NAMALWA (cell line): ENCODE measurements around the gene CILP2.
A peak's percentile ranks its signal among the peaks of the same experiment; 100 is the strongest.

Source experiments
- DNase-seq: peaks from one replicate; pipeline ENCODE4 v3.0.0-alpha.2; 2015; ENCODE audit warnings: low spot score

The CILP2 gene

DNA sequence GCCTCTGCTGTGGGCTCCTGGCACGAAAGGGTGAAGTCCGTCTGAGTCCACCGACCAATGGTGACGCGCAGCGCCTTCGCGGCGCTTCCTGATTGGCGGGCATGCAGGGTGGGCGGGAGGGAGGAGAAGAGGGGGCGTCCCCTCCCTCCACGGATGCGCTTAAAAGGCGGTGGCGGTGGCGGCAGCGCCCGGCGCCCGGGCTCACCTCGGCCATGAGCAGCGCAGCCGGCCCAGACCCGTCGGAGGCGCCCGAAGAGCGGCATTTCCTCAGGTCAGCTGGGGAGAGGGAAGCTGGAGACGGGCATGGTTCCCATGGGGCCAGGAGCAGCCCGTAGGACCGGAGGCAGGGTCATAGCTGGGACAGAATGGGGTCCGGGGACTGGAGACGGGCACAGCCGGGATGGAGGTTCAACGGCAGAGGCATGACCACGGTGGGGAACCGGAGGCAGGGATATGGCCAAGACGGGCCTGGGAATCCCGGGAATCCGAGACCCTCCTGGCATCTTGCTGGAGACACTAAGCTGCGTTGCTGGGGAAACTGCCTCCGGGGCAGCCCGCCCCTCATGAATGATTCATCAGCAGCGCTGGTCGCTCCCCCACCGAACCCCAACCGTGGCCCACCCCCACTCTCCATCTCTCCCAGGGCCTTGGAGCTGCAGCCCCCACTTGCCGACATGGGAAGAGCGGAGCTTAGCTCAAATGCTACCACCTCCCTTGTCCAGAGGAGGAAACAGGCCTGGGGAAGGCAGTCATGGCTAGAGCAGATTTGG lies 9.2 kb upstream of the CILP2 start, which contains the start of gene YJEFN3:
Gene YJEFN3, plus strand, starts transcription at position 191 of the 770 bp plus-strand sequence. Its CDS starts 22 bp downstream, at position 213.
- DNase-seq: no peak

DNA sequence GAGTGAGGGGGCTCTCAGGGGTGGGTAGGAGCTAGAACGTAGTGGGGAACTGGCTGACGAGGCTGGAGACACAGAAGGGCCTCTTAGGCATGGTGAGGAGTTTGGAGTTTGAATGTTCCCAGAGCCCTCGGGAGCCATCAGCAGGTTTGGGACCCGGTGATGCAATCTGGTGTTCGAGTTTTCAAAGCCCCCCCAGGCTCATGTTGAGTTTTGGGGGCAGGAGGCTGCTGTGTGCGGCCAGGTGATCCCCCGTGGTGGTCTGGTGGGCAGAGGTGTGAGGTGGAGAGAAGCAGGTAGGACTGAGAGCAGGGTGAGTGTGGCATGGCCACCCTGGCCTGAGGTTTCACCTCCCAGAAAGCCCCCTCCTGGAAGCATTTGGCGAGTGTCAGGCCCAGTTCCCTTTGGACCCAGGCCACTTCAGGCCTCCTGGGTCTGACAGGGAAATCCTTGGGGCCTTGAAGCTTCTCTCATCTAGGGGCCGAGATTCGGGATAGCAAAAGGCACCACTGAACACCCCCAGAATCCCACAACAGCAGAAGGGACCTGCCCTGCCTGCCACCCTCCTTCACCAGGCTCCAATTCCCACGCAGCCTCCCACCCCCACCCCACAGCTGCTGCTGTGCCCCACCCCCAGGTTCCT lies 8.2 kb upstream of the CILP2 start:
- DNase-seq: no peak

DNA sequence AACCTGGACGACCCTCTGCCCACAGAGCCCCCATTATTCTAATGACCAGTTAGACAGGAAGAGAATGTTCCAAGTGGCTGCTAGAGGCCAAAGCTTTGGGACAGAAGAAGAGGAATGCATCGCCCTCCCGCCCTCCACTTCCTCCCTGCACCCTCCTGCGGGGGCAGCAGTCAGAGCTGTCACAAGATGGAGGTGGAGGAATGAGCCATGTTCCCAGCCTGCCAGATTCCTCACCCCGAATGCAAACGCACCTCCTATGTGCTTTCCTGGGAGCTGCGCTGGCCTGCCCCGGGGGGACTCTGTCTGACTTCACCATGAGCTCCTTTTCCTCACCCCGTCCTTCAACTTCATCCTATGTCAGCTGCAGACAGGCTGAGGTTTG lies 7.7 kb upstream of the CILP2 start:
- no peak for DNase-seq

DNA sequence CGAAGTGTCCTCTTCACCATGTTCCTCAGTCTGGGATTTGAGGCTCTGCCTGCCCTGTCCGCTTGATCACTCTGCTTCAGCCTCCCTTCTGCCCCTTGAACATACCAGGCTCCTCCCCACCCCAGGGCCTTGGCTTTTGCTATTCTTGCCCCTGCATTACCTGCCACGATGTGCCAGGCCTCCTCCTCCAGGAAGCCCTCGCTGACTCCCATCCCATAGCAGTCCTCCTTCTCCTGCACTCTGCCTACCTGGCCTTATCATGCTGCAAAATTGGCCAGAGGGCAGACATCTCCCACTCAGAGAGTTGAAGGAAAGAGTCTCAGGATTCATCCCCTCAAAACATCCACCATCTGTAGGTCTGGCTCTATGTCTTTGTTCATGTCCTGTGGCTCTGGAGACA lies 7.2 kb upstream of the CILP2 start:
- no peak for DNase-seq

DNA sequence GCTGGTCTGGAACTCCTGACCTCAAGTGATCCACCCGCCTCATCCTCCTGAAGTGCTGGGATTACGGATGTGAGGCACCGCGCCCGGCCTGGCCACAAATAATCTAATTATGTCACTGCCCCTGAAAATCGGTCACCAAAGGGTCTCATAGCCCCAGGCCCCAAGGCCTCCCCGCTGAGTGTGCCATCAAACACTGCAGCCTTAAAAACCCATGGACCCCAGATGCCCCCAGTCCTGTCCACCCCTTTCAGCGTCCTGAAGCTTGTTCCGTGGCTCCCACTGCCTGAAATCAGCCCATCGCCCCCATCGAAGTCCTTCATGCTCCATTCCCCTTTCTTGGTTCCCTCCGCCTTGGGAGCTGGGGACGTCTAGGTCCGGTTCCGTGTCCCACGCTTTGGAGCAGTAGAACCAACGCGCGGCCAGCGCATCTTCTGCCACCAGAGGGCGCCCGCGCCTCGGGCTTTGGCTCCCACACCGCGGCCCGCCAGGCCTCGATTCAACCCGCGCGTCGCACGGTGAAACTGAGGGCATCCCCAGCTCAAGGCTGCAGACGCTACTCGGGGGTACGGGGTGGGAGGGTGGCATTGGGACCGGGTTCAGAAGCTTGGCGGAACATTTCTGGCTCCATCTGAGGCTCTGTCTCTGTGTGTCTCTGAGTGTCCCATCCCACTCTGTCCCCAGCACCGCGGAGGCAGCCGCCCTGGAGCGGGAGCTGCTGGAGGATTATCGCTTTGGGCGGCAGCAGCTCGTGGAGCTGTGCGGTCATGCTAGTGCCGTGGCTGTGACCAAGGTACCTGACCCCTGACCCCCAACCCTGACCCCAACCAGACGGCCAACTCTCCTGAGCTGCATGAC lies 5.9 kb upstream of the CILP2 start:
- DNase-seq: peak; percentile 85

DNA sequence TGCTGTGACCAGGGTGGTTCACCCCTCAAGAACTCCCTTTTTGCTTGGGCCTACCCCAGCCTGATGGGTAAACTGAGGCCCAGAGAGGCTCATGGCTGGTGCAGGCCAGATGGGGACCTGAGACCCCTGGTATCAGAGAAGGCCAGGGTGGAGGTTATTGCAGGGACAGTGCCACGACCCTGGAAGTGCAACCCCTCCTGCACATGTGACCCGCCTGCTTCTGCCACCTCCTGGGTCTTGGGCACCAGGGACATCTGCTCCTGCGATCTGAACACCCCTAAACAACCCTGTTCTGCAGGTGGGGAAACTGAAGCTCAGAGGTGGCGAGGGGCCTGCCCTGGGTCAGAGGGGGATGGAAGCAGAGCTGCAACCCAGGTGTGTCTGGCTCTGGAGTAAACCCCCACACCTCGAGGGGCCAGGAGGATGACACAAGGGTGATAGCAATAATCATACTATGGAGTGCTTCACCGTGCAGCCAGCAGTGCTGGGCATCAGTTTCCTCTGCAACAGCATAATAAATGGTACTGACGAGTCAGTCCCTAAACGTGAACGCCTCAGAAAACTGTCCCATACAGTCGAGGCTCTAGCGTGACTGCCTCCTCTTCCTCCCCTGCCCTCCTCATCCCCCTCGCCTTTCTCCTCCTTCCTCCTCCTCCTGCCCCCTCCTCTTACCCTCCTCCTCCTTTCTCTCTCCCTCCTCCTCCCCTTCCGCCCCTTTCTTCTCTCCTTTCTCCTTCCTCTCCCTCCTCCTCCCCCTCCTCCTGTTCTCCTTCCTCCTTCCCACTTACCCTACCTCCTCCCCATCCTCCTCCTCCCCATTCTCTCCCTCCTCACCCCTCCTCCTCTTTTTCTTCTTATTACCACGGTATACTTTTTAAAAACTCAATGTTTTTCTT lies 5.0 kb upstream of the CILP2 start:
- DNase-seq: no peak

DNA sequence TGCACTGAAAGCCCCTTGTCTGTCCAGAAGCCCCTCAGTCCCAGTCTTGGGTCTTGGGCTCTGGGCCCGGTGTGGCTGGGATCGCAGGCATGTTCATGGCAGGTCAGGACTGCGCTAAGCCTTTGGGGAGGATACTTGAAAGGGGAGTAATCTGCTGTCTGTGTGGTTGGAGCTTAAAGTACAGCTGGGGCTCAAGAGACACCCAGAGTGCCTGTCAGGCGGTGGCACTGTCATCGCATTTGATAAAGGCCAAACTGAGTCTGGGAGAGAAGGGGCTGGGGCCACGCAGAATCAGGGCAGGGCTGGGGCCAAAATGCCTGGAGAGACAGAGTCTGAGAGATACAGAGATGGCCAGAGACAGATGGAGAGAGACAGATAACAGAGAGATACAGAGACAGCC lies 4.2 kb upstream of the CILP2 start:
- no peak for DNase-seq

DNA sequence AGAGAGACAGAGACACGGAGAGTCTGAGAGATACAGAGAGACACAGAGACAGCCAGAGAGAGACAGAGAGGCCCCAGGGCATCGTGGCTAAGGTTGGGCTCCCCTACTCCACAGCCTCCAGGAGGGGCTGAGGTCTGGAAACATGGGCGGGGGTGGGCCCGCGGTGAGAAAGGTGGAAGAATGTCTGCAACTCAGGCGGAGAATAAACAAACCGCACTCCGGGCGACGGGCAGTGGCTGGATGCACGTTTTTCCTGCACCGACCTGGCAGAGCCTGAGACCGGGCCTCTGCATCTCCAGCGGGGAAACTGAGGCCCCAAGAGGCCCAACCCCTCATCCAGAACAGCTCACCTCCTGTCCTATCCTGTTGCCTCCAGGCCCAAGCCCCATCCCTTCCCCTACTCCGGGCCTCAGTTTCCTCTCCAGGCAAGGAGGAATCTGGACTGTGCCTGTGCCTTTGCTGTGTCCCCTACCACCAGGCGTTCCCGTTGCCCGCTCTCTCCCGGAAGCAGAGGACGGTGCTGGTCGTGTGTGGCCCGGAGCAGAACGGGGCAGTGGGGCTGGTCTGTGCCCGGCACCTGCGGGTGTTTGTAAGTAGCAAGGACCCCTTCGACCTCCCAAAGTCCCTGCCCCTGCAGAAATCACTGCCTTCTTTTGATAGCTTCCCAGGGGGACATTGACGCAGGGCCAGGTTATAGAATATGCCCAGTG lies 3.4 kb upstream of the CILP2 start:
- no peak for DNase-seq

DNA sequence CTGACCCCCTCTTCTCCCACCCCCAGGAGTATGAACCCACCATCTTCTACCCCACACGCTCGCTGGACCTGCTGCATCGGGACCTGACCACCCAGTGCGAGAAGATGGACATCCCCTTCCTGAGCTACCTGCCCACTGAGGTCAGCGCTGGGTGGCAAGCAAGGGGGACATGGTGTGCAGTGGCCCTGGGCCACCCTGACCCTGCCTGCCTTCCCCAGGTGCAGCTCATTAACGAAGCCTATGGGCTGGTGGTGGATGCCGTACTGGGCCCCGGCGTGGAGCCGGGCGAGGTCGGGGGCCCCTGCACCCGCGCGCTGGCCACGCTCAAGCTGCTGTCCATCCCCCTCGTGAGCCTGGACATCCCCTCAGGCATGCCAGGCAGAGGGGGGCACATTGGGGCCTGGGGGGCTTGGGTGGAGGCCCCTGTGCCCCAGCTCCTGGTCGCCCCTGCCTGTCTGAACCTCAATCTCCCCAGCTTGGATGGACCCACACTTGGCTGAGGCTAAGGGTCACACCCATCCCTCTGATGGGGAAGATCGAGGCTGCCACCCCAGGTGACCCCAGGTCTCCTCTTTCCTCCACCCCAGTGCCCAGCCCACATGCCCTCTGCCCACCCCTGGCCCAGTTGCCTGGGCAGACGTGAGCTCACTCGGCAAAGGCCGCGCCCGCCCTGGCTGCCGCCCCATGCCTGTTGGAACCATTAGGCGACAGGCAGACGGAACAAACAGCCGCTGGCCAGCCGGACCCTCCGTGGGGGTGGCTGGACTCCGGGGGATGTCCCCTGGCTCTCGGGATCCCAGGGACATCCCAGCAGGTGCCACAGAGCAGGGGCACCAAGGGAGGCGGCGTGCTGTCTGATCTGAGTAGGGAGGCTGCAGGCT lies 2.5 kb upstream of the CILP2 start:
- DNase-seq: no peak

DNA sequence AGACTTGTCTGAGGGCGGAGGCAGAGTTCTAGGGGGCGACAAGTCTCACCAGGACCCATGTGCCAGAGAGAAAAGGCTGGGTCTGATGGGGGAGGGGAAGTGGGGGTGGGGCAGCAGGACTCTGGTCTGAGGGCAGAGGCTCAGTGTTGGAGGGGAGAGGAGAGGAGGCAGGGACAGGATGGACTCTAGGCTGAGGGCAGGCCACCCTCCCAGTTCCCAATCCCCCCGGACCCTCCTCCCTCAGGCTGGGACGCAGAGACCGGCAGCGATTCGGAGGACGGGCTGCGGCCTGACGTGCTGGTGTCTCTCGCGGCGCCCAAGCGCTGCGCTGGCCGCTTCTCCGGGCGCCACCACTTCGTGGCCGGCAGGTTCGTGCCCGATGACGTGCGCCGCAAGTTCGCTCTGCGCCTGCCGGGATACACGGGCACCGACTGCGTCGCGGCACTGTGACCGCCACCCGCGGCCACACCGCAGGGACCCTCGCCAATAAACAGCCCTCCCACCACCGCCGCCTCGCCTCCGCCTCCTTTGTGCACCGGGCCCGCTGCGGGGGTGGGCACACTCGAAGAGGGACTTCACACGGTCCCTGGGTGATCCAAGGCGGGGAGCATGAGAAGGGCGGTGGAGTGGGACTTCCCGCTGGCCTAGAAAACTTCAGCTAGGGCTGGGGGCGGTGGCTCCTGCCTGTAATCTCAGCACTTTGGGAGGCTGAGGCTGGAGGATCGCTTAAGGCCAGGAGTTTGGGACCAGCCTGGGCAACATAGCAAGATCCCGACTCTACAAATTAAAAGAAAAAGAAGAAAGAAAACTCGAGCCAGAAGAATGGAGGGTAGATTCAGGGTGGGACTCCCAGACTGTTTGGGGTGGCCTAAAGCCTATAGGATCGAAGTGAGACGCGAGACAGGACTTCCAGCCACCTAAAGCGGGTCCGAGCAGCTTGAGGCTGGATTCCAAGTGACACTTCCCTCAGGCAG lies 703 bp upstream of the CILP2 start:
- no peak for DNase-seq

DNA sequence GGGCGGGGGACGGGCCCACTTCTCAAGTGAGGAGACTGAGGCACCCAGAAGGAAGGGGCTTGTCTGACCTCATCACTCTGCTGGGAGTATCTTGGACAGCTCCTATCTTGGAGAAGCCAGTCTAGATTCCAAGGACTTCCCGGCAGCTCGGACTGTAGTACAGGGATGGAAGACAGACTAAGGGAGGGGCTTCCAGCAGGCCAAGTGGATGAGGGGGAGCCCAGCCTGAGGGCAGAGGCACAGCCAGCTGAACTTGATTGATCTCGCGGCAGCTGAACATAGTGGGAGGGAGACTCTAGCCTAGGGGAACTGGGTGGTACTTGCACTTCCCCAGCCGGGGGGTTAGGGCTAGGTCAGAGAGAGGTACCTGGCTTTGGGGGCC lies 711 bp downstream of the CILP2 start:
- peak; percentile 50 for DNase-seq

DNA sequence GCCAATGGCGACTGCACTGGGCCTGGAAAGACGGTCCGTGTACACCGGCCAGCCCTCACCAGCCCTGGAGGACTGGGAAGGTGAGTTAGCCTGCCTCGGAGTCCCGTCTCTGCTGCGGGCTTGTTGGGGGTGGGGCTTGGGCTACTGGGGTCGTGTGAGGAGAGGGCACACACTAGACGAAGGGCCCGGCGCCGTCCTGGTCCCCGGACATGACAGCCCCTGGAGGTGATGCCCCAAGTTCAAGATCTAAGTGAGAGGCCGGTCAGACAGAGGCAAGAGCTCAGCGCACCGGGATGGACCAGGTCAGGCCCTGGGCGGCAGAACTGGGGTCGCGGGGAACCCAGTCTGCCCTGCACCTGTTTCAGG lies 1.6 kb downstream of the CILP2 start:
- DNase-seq: no peak

DNA sequence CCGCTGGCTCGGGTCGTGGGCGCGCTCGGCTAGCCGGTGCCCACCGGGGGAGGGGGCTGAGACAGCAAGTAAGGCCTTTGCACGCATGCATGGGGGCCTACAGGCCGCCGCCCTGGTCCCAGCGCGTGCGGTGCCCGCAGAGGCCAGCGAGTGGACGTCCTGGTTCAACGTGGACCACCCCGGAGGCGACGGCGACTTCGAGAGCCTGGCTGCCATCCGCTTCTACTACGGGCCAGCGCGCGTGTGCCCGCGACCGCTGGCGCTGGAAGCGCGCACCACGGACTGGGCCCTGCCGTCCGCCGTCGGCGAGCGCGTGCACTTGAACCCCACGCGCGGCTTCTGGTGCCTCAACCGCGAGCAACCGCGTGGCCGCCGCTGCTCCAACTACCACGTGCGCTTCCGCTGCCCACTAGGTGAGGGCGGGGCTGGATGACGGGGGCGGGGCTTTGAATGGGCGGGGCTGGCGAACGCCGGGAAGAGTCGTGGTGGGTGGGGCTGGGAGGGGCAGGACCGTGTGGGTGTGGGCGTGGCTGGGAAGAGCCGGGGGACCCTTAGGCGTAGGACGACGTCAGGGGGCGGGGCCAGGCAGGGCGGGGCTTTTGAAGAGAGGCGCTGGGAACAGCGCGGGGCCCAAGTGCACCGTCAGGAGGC lies 2.1 kb downstream of the CILP2 start:
- peak; percentile 84 for DNase-seq

DNA sequence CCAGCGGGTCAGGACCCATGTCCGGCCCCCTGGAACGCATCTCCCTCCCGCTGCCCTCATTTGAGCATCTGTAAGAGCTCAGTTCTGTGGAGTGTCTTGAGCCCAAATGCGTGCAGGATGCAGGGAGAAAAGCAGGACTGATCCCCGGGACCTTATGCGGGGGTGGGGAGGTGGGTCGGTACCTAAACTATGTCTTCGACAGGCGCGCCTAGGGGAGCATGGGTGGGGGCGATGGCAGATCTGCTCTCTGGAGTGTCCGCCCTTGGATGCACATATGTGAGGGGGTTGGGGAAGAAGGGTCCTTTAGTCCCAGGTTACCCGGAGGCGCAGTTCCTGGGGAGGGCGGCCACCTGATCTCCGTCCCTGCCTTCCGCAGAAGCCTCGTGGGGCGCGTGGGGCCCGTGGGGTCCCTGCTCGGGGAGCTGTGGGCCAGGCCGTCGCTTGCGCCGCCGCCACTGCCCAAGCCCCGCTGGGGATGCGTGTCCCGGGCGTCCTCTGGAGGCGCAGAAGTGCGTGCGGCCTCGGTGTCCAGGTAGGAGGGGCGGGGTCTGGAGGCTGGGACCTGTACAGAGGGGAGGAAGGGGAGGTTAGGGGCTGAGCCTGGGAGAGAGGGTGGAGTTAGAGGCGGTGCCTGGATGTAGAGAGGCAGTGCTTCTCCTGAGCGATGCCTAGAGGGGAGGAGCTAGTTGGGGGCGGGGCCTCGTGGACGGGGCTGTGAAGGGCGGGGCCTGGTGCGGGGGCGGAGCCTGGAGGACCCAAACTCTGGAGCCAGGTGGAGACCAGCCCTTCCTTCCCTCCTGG lies 2.9 kb downstream of the CILP2 start:
- DNase-seq: peak; percentile 87

DNA sequence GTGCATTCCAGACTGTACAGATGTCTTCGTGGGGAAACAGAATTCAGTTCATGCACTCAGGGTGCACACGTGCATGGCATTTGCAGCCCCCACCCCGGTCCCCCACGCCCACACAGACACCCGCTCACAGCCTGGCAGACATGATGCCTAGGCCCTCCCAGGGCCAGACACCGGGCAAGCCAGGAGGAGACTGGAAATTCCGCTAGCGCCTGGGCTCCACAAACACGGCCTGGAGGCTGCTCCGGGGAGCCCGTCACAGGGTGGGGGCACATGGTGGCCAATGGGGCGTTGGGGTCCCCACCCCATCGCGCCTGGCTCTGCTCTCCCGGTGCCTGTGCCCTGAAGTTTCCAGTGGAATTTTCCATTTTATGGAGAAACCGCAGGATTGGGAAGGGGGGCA lies 3.6 kb downstream of the CILP2 start:
- DNase-seq: no peak

DNA sequence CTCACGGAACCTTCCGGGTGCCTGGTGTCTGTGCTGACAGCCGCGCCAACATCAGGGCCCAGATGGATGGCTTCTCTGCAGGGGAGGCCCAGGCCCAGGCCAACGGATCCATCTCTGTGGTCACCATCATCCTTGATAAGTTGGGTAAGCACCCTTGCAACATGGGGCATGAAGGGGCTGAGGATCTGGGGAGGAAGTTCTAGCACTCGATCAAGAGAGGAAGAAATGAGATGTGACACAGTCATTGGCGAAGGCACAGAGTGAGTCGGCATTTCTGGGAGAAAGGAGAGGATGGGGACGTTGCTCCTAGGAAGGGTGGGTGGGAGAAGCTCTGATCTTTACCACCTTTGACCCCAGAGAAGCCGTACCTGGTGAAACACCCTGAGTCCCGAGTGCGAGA lies 4.4 kb downstream of the CILP2 start:
- no peak for DNase-seq

DNA sequence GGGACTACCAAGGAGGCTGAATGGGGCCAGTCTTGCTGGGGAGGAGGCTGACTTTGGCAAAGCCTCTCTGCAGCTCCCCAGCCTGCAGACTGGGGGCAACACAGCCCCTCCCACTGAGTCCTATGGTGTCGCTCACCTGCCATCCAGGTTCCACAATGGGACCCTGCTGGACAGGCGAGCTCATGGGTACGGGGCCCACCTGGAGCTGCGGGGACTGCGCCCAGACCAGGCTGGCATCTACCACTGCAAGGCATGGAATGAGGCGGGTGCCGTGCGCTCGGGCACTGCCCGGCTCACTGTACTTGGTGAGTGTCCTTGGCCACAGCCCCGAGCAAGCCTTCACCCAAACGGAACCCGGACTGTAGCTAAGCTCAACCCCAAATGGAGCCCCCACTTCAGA lies 5.0 kb downstream of the CILP2 start:
- DNase-seq: no peak

DNA sequence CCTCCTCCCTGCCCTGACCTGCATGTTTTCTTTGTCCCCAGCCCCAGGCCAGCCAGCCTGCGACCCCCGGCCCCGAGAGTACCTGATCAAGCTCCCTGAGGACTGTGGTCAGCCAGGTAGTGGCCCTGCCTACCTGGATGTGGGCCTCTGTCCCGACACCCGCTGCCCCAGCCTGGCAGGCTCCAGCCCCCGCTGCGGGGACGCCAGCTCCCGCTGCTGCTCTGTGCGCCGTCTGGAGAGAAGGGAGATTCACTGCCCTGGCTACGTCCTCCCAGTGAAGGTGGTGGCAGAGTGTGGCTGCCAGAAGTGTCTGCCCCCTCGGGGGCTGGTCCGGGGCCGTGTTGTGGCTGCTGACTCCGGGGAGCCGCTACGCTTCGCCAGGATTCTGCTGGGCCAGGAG lies 5.6 kb downstream of the CILP2 start:
- DNase-seq: no peak
